ENCODE measurements around the gene CARMIL1. TPM values are rescaled to one million over a fixed set of nuclear protein-coding genes. Genes with fewer than 3 reads are reported as not detected.

CARMIL1 gene
- total and polyA plus RNA-seq, 7 experiments from 2014 or later: 2.2 to 12.8 (median 9.3) TPM

- peaks cover 0 to under 1% (median 0%) of the 10 kb centered on the region in 5 donors for H3K36me3 Mint-ChIP-seq
- CTCF ChIA-PET: interaction anchor here (0.5 kb wide), 1 partner anchor 91 kb away, joined by 4 read pairs; no protein-coding TSS in a partner anchor
- POLR2A ChIA-PET: interaction anchor here (1.2 kb wide), 1 partner anchor 14 kb away, joined by 3 read pairs; no protein-coding TSS in a partner anchor
- DNase-seq (no peak), ATAC-seq (no peak)
- H3K9me3 Mint-ChIP-seq: no peaks in the 10 kb centered on the region
- no peaks in the 10 kb centered on the region for H3K27me3 Mint-ChIP-seq
- H3K27ac Mint-ChIP-seq: peak overlapping the region in 1 of 9 donors; percentile 17
- intact Hi-C loops (cut with micrococcal nuclease): no loop called here
- H3K27me3 ChIP-seq (ENCODE audit: control insufficient read depth in 2 of 2, insufficient read depth in 2 of 2, low read length in 2 of 2): no peaks in the 10 kb centered on the region
- H3K9me3 ChIP-seq (ENCODE audit: control insufficient read depth in 2 of 3, low read length in 3 of 3): no peaks in the 10 kb centered on the region
- H3K36me3 ChIP-seq (ENCODE audit: control insufficient read depth in 2 of 3, insufficient read depth in 3 of 3, low read length in 3 of 3): no peaks in the 10 kb centered on the region
- no peak overlapping the region for H3K4me3 ChIP-seq (ENCODE audit: low read length)
- peaks cover 4 to 39% (median 31%) of the 10 kb centered on the region in 7 donors for H3K4me1 Mint-ChIP-seq
- H3K27ac ChIP-seq (ENCODE audit: low read depth, low read length): no peak overlapping the region
- no peak overlapping the region for H3K4me3 Mint-ChIP-seq
- H3K4me1 ChIP-seq (ENCODE audit: control insufficient read depth in 2 of 2, insufficient read depth in 2 of 2, low read length in 2 of 2): peaks cover 0 to 8% of the 10 kb centered on the region in 2 donors
These were observed 71.4 kb downstream of the CARMIL1 start for GRCh38 chr6:25350573-25350972.

GRCh38 chr6:25351485-25351884 is 72.3 kb downstream of the CARMIL1 start:
- Mint-ChIP-seq H3K27ac (no peak overlapping the region), H3K27me3 (no peaks in the 10 kb centered on the region), H3K9me3 (no peaks in the 10 kb centered on the region), H3K4me1 (peaks cover 4 to 46% (median 32%) of the 10 kb centered on the region in 7 donors), H3K36me3 (peaks cover 0 to 4% (median 0%) of the 10 kb centered on the region in 5 donors), H3K4me3 (no peak overlapping the region)
- ChIA-PET POLR2A (interaction anchor here (1.2 to 4.9 kb wide), 2 partner anchors 13 to 15 kb away, joined by 3 to 17 read pairs; no protein-coding TSS in a partner anchor), CTCF (interaction anchor here (1.6 kb wide), 1 partner anchor 13 kb away, joined by 4 read pairs; no protein-coding TSS in a partner anchor)
- no peaks in the 10 kb centered on the region for H3K9me3 ChIP-seq (ENCODE audit: control insufficient read depth in 2 of 3, low read length in 3 of 3)
- no peak overlapping the region for H3K27ac ChIP-seq (ENCODE audit: low read depth, low read length)
- H3K36me3 ChIP-seq (ENCODE audit: control insufficient read depth in 2 of 3, insufficient read depth in 3 of 3, low read length in 3 of 3): no peaks in the 10 kb centered on the region
- peaks cover 0 to 8% of the 10 kb centered on the region in 2 donors for H3K4me1 ChIP-seq (ENCODE audit: control insufficient read depth in 2 of 2, insufficient read depth in 2 of 2, low read length in 2 of 2)
- H3K27me3 ChIP-seq (ENCODE audit: control insufficient read depth in 2 of 2, insufficient read depth in 2 of 2, low read length in 2 of 2): no peaks in the 10 kb centered on the region
- intact Hi-C loops (cut with micrococcal nuclease): no loop called here
- DNase-seq (no peak), ATAC-seq (no peak)
- no peak overlapping the region for H3K4me3 ChIP-seq (ENCODE audit: low read length)

- H3K36me3 Mint-ChIP-seq: peaks cover 0 to 4% (median 0%) of the 10 kb centered on the region in 5 donors
- Histone ChIP-seq H3K4me3 (ENCODE audit: low read length) (no peak overlapping the region), H3K27ac (ENCODE audit: low read depth, low read length) (no peak overlapping the region), H3K27me3 (ENCODE audit: control insufficient read depth in 2 of 2, insufficient read depth in 2 of 2, low read length in 2 of 2) (no peaks in the 10 kb centered on the region), H3K36me3 (ENCODE audit: control insufficient read depth in 2 of 3, insufficient read depth in 3 of 3, low read length in 3 of 3) (no peaks in the 10 kb centered on the region), H3K9me3 (ENCODE audit: control insufficient read depth in 2 of 3, low read length in 3 of 3) (no peaks in the 10 kb centered on the region), H3K4me1 (ENCODE audit: control insufficient read depth in 2 of 2, insufficient read depth in 2 of 2, low read length in 2 of 2) (peaks cover 0 to 8% of the 10 kb centered on the region in 2 donors)
- peaks cover 4 to 46% (median 33%) of the 10 kb centered on the region in 7 donors for H3K4me1 Mint-ChIP-seq
- ChIA-PET POLR2A (interaction anchor here (0.5 to 4.9 kb wide), 4 partner anchors 10 to 43 kb away, joined by 3 to 17 read pairs (median 4); no protein-coding TSS in a partner anchor), CTCF (interaction anchor here (0.7 to 1.9 kb wide), 4 partner anchors 14 to 138 kb away, joined by 3 to 5 read pairs (median 4); no protein-coding TSS in a partner anchor)
- ATAC-seq (no peak), DNase-seq (peak in 1 of 9 donors; percentile 10)
- peak overlapping the region in 5 of 10 donors; percentile 7 to 40 (median 32) for H3K4me3 Mint-ChIP-seq
- H3K27ac Mint-ChIP-seq: peak overlapping the region in 4 of 9 donors; percentile 15 to 59 (median 47)
- no peaks in the 10 kb centered on the region for H3K27me3 Mint-ChIP-seq
- no peaks in the 10 kb centered on the region for H3K9me3 Mint-ChIP-seq
- intact Hi-C loops (cut with micrococcal nuclease): loop anchor here in 1 of 2 donors (2.0 kb wide), 1 partner anchor 15 kb away; no protein-coding TSS in a partner anchor
These were observed 73.1 kb downstream of the CARMIL1 start for GRCh38 chr6:25352285-25352684.

- Histone ChIP-seq H3K9me3 (ENCODE audit: control insufficient read depth in 2 of 3, low read length in 3 of 3) (no peaks in the 10 kb centered on the region), H3K4me3 (ENCODE audit: low read length) (no peak overlapping the region), H3K27ac (ENCODE audit: low read depth, low read length) (no peak overlapping the region), H3K36me3 (ENCODE audit: control insufficient read depth in 2 of 3, insufficient read depth in 3 of 3, low read length in 3 of 3) (no peaks in the 10 kb centered on the region), H3K4me1 (ENCODE audit: control insufficient read depth in 2 of 2, insufficient read depth in 2 of 2, low read length in 2 of 2) (peaks cover 0 to 8% of the 10 kb centered on the region in 2 donors), H3K27me3 (ENCODE audit: control insufficient read depth in 2 of 2, insufficient read depth in 2 of 2, low read length in 2 of 2) (no peaks in the 10 kb centered on the region)
- no peak for DNase-seq
- CTCF ChIA-PET: interaction anchor here (0.7 kb wide), 1 partner anchor 89 kb away, joined by 3 read pairs; no protein-coding TSS in a partner anchor
- H3K4me1 Mint-ChIP-seq: peaks cover 6 to 62% (median 42%) of the 10 kb centered on the region in 7 donors
- no peak for ATAC-seq
- intact Hi-C loops (cut with micrococcal nuclease): no loop called here
- H3K9me3 Mint-ChIP-seq: no peaks in the 10 kb centered on the region
- H3K27ac Mint-ChIP-seq: no peak overlapping the region
- no peak overlapping the region for H3K4me3 Mint-ChIP-seq
- POLR2A ChIA-PET: interaction anchor here (1.5 to 4.9 kb wide), 3 partner anchors 8 to 12 kb away, joined by 4 to 17 read pairs (median 6); no protein-coding TSS in a partner anchor
- H3K27me3 Mint-ChIP-seq: no peaks in the 10 kb centered on the region
- H3K36me3 Mint-ChIP-seq: peaks cover 0 to 4% (median 0%) of the 10 kb centered on the region in 5 donors
These were observed 75.1 kb downstream of the CARMIL1 start for GRCh38 chr6:25354078-25354932.

- intact Hi-C loops (cut with micrococcal nuclease): no loop called here
- ATAC-seq (no peak), DNase-seq (no peak)
- no peaks in the 10 kb centered on the region for H3K36me3 ChIP-seq (ENCODE audit: control insufficient read depth in 2 of 3, insufficient read depth in 3 of 3, low read length in 3 of 3)
- H3K36me3 Mint-ChIP-seq: peaks cover 0 to 4% (median 0%) of the 10 kb centered on the region in 5 donors
- ChIA-PET POLR2A (no interaction called here), CTCF (no interaction called here)
- no peak overlapping the region for H3K4me3 Mint-ChIP-seq
- H3K27me3 ChIP-seq (ENCODE audit: control insufficient read depth in 2 of 2, insufficient read depth in 2 of 2, low read length in 2 of 2): no peaks in the 10 kb centered on the region
- no peaks in the 10 kb centered on the region for H3K27me3 Mint-ChIP-seq
- H3K27ac Mint-ChIP-seq: peak overlapping the region in 4 of 9 donors; percentile 18 to 55 (median 38)
- no peak overlapping the region for H3K4me3 ChIP-seq (ENCODE audit: low read length)
- no peaks in the 10 kb centered on the region for H3K4me1 ChIP-seq (ENCODE audit: control insufficient read depth in 2 of 2, insufficient read depth in 2 of 2, low read length in 2 of 2)
- no peaks in the 10 kb centered on the region for H3K9me3 ChIP-seq (ENCODE audit: control insufficient read depth in 2 of 3, low read length in 3 of 3)
- H3K4me1 Mint-ChIP-seq: peaks cover 0 to 69% (median 34%) of the 10 kb centered on the region in 7 donors
- no peaks in the 10 kb centered on the region for H3K9me3 Mint-ChIP-seq
- no peak overlapping the region for H3K27ac ChIP-seq (ENCODE audit: low read depth, low read length)
These were observed 80.2 kb downstream of the CARMIL1 start for GRCh38 chr6:25359191-25359861.

- Histone ChIP-seq H3K27ac (ENCODE audit: low read depth, low read length) (no peak overlapping the region), H3K36me3 (ENCODE audit: control insufficient read depth in 2 of 3, insufficient read depth in 3 of 3, low read length in 3 of 3) (no peaks in the 10 kb centered on the region), H3K27me3 (ENCODE audit: control insufficient read depth in 2 of 2, insufficient read depth in 2 of 2, low read length in 2 of 2) (no peaks in the 10 kb centered on the region), H3K4me3 (ENCODE audit: low read length) (no peak overlapping the region), H3K4me1 (ENCODE audit: control insufficient read depth in 2 of 2, insufficient read depth in 2 of 2, low read length in 2 of 2) (no peaks in the 10 kb centered on the region), H3K9me3 (ENCODE audit: control insufficient read depth in 2 of 3, low read length in 3 of 3) (no peaks in the 10 kb centered on the region)
- Mint-ChIP-seq H3K4me1 (peaks cover 0 to 75% (median 35%) of the 10 kb centered on the region in 7 donors), H3K27ac (no peak overlapping the region), H3K4me3 (no peak overlapping the region), H3K27me3 (no peaks in the 10 kb centered on the region), H3K9me3 (no peaks in the 10 kb centered on the region), H3K36me3 (peaks cover 0 to 4% (median 0%) of the 10 kb centered on the region in 5 donors)
- intact Hi-C loops (cut with micrococcal nuclease): no loop called here
- ChIA-PET POLR2A (no interaction called here), CTCF (no interaction called here)
- ATAC-seq (no peak), DNase-seq (no peak)
These were observed 80.7 kb downstream of the CARMIL1 start for GRCh38 chr6:25359891-25360290.

Measured in naive thymus-derived CD4-positive, alpha-beta T cell (primary cell).